Activated CD4-positive, alpha-beta T cell treated with anti-CD3 and anti-CD28 coated beads for 36 hours (primary cell): Measurements from ENCODE around the gene FANCI. TPM values are rescaled to one million over a fixed set of nuclear protein-coding genes. Genes with fewer than 3 reads are reported as not detected.
"Not testable (repeated sequence)": the region's sequence is repeated elsewhere in the genome, so short reads cannot be mapped to it uniquely, and the experiment has no call there.

Experiments used
- ATAC-seq: fragments of 200-7000 bp; cut with Tn5 transposase; one replicate; pipeline ENCODE4 v1.10.0; 2021; ENCODE audit warnings: mild to moderate bottlenecking, moderate library complexity
- CTCF ChIA-PET: fragments of 350-600 bp; sonication (Branson Sonifier 250); formaldehyde crosslinking; loops from one replicate; lab custom pipeline; 2021; ENCODE audit warnings: antibody characterized with exemption; lab: Charles Lee
- POLR2A ChIA-PET: fragments of 350-600 bp; sonication (Branson Sonifier 250); formaldehyde crosslinking; loops from one replicate; lab custom pipeline; 2021; ENCODE audit warnings: antibody characterized with exemption, inconsistent platforms; lab: Charles Lee
- DNase-seq: peaks from one replicate; pipeline ENCODE4 v3.0.0-alpha.2; 2020
- H3K27ac Mint-ChIP-seq: one replicate; pipeline ENCODE4 v1.8.0; 2021; ENCODE audit warnings: mixed read lengths
- H3K27me3 Mint-ChIP-seq: one replicate; pipeline ENCODE4 v1.8.0; 2021; ENCODE audit warnings: mixed read lengths
- H3K36me3 Mint-ChIP-seq: one replicate; pipeline ENCODE4 v1.8.0; 2021; ENCODE audit warnings: low read depth, mixed read lengths
- H3K4me1 Mint-ChIP-seq: one replicate; pipeline ENCODE4 v1.8.0; 2021; ENCODE audit warnings: mixed read lengths
- H3K4me3 Mint-ChIP-seq: one replicate; pipeline ENCODE4 v1.8.0; 2021; ENCODE audit warnings: mild to moderate bottlenecking, moderate library complexity, mixed read lengths
- H3K9me3 Mint-ChIP-seq: one replicate; pipeline ENCODE4 v1.8.0; 2021; ENCODE audit warnings: low read depth, mixed read lengths
- intact Hi-C, 2 experiments: fragments of 100-400 bp; cut with DNase I in 1 of 2; cut with micrococcal nuclease in 1 of 2; formaldehyde crosslinking; loops; one replicate each; pipeline versions ENCODE4 v1.14.2 to v1.15.1; 2022 to 2024; cut with DNase I, micrococcal nuclease
- total RNA-seq, 2 experiments: library from RNA; stranded (reverse); gene quantifications; one replicate each; pipeline ENCODE4 v1.2.3, GENCODE V29; 2021

FANCI gene
- total RNA-seq, 2 experiments from 2014 or later, result 150 to 199 TPM

DNA sequence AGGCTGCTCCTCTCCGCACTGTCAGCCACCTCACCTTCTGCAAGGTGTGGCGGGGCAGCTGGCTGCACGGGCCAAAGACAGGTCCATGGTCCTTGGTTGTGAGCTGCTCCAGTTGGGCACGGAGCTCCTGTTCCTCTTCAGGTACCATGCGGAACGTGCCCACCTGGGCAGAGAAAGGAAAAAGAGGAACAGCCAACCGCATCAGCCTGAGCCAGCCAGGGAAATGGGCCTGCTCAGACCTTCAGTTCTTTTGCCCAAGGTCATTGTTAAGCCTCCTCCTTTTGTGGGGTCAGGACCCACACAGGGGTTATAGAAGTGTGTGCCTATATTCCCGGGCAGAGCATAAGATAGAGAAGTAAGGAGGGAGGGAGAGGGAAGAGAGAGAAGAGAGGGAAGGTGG, 25.2 kb upstream of the FANCI start:
- Mint-ChIP-seq H3K27ac (no peak overlapping the region), H3K4me1 (peaks cover 2% of the 10 kb centered on the region), H3K36me3 (no peaks in the 10 kb centered on the region), H3K27me3 (no peaks in the 10 kb centered on the region), H3K9me3 (no peaks in the 10 kb centered on the region), H3K4me3 (no peak overlapping the region)
- ChIA-PET CTCF (interaction anchor here (0.6 to 1.7 kb wide), 4 partner anchors 12 to 311 kb away, joined by 3 to 4 read pairs (median 4); no protein-coding TSS in a partner anchor), POLR2A (no interaction called here)
- DNase-seq (no peak), ATAC-seq (no peak)
- intact Hi-C loops, result no loop called here

DNA sequence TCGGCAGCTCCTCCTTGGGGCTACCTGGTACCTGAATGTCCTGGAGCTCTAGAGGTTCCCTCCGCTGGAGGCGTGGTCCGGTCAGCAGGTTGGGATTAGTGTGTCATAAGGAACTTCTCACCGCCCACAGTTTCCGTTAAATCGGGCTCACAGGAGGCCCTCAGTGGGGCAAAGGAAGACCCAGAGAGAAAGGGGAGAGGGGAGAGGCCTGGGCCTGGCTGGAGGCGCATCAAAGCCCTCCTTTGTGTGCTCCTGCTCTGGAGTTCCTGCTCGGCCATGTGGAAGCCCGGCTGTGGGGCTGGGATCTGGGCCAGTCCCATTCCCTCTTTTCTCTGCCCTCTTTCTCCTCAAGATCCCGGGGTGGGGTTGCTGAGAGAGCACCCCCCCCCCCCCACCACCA, 22.2 kb upstream of the FANCI start, which contains the start of gene RLBP1:
RLBP1 (minus strand) TSS at position 37 of the 400 bp plus-strand sequence. CDS start 2,604 bp downstream, outside the sequence.
- Mint-ChIP-seq H3K4me1 (no peaks in the 10 kb centered on the region), H3K4me3 (no peak within 1 kb of the TSS), H3K9me3 (no peaks in the 10 kb centered on the region), H3K27ac (no peak within 1 kb of the TSS), H3K27me3 (no peaks in the 10 kb centered on the region), H3K36me3 (no peaks in the 10 kb centered on the region)
- DNase-seq (peak; percentile 15), ATAC-seq (no peak)
- POLR2A ChIA-PET, result no interaction called here
- intact Hi-C loops, result no loop called here
- CTCF ChIA-PET, result no interaction called here

DNA sequence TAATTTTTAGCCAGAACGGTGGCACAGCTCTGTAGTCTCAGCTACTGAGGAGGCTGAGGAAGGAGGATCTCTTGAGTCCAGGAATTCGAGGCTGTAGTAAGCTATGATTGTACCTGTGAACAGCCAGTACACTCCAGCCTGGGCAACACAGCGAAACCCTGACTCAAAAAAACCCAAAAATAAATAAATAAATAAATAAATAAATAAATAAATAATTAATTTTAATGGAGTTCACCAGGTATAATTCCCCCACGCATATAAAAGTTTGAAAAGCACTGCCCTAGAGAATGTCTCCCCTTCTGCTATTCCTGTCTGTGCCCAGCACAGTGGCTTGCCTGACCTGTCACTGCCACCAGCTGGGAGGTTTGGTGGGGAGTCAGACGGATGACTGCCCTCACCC, 18.2 kb upstream of the FANCI start:
- Mint-ChIP-seq H3K4me1 (no peaks in the 10 kb centered on the region), H3K27me3 (no peaks in the 10 kb centered on the region), H3K9me3 (no peaks in the 10 kb centered on the region), H3K36me3 (no peaks in the 10 kb centered on the region), H3K27ac (no peak overlapping the region), H3K4me3 (no peak overlapping the region)
- intact Hi-C loops, result no loop called here
- DNase-seq (no peak), ATAC-seq (no peak)
- ChIA-PET CTCF (interaction anchor here (1.0 kb wide), 1 partner anchor 168 kb away, joined by 4 read pairs; no protein-coding TSS in a partner anchor), POLR2A (no interaction called here)

DNA sequence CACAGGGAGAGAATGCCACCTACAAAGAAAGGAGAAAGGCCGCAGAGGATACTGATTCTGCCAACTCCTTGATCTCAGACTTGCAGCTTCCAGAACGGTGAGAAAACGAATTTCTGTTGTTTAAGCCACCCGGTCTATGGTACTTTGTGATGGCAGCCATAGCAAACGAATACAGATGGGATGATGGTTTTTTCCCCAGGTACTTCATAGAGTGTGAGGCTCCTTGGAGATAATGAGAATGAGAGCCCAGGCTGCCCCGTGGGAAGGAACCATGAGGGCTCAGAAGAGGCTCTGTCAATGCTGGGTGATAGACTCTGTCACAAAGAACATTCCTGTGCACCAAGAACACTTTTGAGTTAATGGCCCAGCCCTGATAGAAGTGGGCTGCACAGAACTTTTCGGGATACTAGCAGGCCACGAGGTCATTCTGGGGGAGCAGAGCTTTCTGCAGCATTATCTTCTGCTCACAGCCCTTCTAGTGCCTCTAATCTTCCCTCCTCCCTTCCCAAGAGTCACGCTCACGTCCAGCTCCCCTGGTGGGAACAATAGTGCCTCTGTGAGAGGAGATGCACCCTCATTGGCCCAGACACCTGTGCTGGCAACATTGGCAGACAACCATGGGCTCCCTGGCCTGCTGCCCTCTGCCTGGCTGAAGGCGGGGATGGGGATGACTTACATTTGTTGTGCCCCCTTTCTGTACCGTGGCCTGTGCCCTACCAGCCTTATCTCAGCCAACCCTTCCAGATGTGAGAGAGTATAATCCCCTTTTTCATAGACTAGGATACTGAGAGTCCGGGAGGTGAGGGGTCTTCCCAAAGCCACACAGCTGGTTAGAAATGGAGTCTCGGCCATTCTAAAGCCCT, 17.2 kb upstream of the FANCI start:
- Mint-ChIP-seq H3K4me1 (no peaks in the 10 kb centered on the region), H3K27ac (no peak overlapping the region), H3K9me3 (no peaks in the 10 kb centered on the region), H3K27me3 (no peaks in the 10 kb centered on the region), H3K36me3 (no peaks in the 10 kb centered on the region), H3K4me3 (no peak overlapping the region)
- CTCF ChIA-PET, result interaction anchor here (1.0 kb wide), 3 partner anchors 19 to 190 kb away, joined by 3 to 5 read pairs (median 4); no protein-coding TSS in a partner anchor
- ATAC-seq, result no peak
- DNase-seq, result no peak
- intact Hi-C loops, result no loop called here
- POLR2A ChIA-PET, result no interaction called here

DNA sequence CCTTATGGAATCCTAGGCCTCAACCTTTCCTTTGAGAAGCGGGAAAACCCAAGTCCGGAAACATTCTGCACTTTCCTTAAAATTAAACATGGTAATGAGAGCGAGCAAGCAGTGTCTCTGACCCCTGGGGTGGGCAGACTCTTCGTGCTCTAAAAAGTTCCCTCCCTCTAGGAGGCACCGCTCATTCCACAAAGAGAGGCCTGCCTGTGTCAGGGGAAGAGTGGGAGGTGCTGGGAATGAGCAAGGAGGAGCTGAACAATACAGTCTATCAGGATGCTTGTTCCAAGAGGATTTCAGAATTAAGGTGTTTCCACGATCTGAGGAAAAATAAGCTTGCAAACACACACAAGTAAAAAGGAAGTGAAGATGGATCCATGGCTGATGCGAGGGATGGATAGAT, 16.4 kb upstream of the FANCI start:
- H3K4me1 Mint-ChIP-seq, result no peaks in the 10 kb centered on the region
- H3K27ac Mint-ChIP-seq, result no peak overlapping the region
- DNase-seq (no peak), ATAC-seq (no peak)
- intact Hi-C loops, result no loop called here
- H3K36me3 Mint-ChIP-seq, result no peaks in the 10 kb centered on the region
- H3K27me3 Mint-ChIP-seq, result peaks cover 2% of the 10 kb centered on the region
- POLR2A ChIA-PET, result no interaction called here
- no peak overlapping the region for H3K4me3 Mint-ChIP-seq
- CTCF ChIA-PET, result interaction anchor here (0.6 to 0.7 kb wide), 2 partner anchors 11 to 104 kb away, joined by 4 to 5 read pairs; no protein-coding TSS in a partner anchor
- no peaks in the 10 kb centered on the region for H3K9me3 Mint-ChIP-seq

DNA sequence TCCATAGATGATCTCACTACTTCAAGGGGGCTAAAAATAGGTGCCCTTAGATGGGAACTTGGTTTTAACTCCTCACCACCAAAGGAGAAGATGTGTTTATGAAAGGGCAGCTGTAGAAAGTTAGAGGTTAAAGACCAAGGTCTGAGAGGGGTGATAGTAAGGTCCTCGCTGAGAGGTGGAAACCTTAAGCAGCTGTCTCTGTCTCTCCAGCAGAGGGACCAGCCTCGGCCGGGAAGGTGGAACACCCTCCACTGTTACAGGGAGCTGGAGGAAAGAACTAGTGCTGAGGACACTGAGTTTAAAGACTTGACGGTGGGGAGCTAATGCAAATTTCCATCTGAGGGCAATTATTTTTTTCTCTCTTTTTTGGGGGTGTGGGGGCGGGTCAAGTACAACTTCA, 13.5 kb upstream of the FANCI start:
- intact Hi-C loops, result no loop called here
- CTCF ChIA-PET, result interaction anchor here (0.8 to 3.7 kb wide), 3 partner anchors 11 to 23 kb away, joined by 3 to 11 read pairs (median 4); no protein-coding TSS in a partner anchor
- Mint-ChIP-seq H3K9me3 (no peaks in the 10 kb centered on the region), H3K27me3 (peaks cover 8% of the 10 kb centered on the region), H3K36me3 (no peaks in the 10 kb centered on the region), H3K4me1 (no peaks in the 10 kb centered on the region), H3K4me3 (no peak overlapping the region), H3K27ac (no peak overlapping the region)
- DNase-seq, result no peak
- ATAC-seq, result no peak
- POLR2A ChIA-PET, result no interaction called here

DNA sequence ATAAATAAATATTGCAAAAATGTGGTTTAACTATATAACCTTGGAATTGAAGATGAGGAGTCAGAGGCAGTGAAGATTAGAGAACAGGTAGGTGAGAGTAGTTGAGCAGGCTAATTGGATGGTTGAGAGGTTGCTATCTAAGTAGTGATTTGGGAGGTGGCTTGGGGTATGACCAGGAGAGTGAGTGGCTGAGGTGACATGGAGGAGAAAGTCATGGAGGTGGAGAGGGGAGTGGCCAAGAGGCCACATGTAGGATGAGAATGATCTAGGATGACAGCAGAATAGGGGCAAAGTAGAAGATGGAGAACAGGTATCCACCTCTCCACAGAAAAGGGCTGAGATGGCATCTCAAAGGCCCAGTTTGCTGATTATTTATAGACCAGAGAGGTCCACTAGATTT, 11.9 kb upstream of the FANCI start:
- no peak for DNase-seq
- intact Hi-C loops, result no loop called here
- H3K36me3 Mint-ChIP-seq, result no peaks in the 10 kb centered on the region
- H3K4me3 Mint-ChIP-seq, result no peak overlapping the region
- H3K27me3 Mint-ChIP-seq, result peaks cover 8% of the 10 kb centered on the region
- ChIA-PET CTCF (interaction anchor here (3.7 kb wide), 1 partner anchor 25 kb away, joined by 11 read pairs; no protein-coding TSS in a partner anchor), POLR2A (no interaction called here)
- no peak for ATAC-seq
- H3K4me1 Mint-ChIP-seq, result no peaks in the 10 kb centered on the region
- H3K27ac Mint-ChIP-seq, result no peak overlapping the region
- no peaks in the 10 kb centered on the region for H3K9me3 Mint-ChIP-seq

DNA sequence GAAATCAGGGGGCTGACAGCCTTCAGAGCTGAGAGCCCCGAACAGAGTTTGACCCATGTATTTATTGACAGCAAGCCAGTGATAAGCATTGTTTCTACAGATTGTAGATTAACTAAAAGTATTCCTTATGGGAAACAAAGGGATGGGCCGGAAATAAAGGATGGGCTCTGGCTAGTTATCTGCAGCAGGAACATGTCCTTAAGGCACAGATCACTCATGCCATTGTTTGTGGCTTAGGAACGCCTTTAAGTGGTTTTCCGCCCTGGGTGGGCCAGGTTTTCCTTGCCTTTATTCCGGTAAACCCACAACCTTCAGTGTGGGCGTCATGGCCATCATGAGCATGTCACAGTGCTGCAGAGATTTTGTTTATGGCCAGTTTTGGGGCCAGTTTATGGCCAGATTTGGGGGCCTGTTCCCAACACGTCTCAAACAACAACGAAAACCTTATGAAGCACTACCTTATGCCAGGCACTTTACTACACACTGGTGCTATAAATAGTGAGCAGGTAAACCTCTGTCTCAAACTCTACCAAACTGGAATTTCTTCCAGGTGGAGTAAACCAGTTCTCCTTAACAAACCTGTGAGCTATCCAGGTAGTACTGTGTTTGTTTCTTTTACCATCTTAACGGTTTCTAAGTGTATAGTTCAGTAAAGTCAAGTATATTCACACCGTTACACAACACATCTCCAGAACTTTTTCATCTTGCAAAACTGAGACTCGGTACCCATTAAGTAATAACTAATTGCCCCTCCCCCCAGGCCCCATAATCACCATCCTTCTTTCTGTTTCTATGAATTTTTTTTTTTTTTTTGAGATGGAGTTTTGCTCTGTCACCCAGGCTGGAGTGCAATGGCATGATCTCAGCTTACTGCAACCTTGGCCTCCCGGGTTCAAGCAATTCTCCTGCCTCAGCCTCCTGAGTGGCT, 3.6 kb upstream of the FANCI start:
- DNase-seq, H3K27ac Mint-ChIP-seq, H3K9me3 Mint-ChIP-seq, POLR2A ChIA-PET, ATAC-seq, H3K4me3 Mint-ChIP-seq, H3K27me3 Mint-ChIP-seq: not testable (repeated sequence)
- H3K4me1 Mint-ChIP-seq, result peaks cover 11% of the 10 kb centered on the region
- peaks cover 14% of the 10 kb centered on the region for H3K36me3 Mint-ChIP-seq
- intact Hi-C loops, result loop anchor here in 1 of 2 experiments (5.0 to 10.0 kb wide), 3 partner anchors 328 to 618 kb away; partner anchors contain the start of genes AEN, MFGE8 and TICRR
- CTCF ChIA-PET, result interaction anchor here (0.8 to 1.5 kb wide), 2 partner anchors 26 to 53 kb away, joined by 3 to 7 read pairs; no protein-coding TSS in a partner anchor

DNA sequence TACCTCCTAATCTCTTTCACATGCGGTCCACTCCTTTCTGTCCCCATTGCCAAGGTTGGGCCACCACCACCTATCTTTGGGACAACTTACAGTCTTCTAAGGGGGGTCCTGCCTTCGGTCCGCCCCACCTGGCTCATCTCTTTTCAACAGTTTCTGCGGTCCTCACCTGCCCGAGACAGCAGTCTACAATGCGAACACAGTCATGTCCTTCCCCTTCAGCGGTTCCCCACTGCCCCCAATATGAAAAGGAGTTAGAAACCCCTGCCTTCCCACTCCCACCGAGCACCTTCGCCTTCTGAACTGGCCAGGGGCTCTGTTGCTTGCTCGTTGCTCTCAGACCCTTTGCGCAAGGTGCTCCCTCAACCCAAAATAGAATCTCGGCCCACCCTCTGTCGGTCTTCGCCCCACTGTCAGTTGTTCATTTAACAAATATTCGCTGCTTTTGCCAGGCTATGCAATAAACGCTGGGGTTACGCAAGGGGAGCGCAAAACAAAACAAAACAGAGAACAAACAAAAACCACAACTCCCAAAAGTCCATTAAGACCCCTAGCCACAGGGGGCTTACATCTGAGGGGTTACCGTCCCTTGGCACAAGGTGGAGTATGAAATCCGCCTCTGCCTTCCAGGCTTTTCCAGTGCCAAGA, 611 bp upstream of the FANCI start:
- CTCF ChIA-PET, result interaction anchor here (0.6 to 2.4 kb wide), 6 partner anchors 36 to 115 kb away, joined by 3 to 10 read pairs (median 5); no protein-coding TSS in a partner anchor
- ATAC-seq, result no peak
- Mint-ChIP-seq H3K9me3 (no peaks in the 10 kb centered on the region), H3K27ac (peak overlapping the region; percentile 93), H3K4me1 (peaks cover 29% of the 10 kb centered on the region), H3K27me3 (no peaks in the 10 kb centered on the region), H3K4me3 (peak overlapping the region; percentile 93), H3K36me3 (peaks cover 37% of the 10 kb centered on the region)
- POLR2A ChIA-PET, result no interaction called here
- intact Hi-C loops, result loop anchor here (1.0 to 10.0 kb wide), 6 partner anchors 36 to 697 kb away; partner anchors contain the start of genes AEN (in 1 of the 2), DET1 (in 1 of the 2), HAPLN3 (in 1 of the 2) and MFGE8 (in 1 of the 2)
- DNase-seq, result no peak

DNA sequence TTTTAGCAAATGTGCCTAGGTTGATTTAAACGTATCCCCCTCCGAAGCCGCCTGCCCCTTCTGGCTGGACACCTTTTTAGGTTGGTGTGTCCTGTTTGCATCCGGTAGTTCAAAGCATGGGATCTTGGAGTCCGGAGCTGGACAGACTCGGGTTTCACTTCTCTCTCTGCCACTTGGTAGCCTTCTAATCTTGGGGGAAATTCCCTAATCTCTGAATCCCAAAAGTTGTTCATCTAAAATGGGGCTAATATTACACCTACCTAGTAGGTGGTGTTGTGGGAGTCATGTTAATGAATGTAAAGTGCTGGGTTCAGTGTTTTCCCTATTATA, 760 bp downstream of the FANCI start:
- ATAC-seq, result no peak
- ChIA-PET CTCF (interaction anchor here (0.6 to 1.8 kb wide), 8 partner anchors 38 to 1252 kb away, joined by 3 to 10 read pairs (median 4); partner anchors contain the start of gene ABHD2), POLR2A (interaction anchor here (1.0 kb wide), 1 partner anchor 47 kb away, joined by 3 read pairs; no protein-coding TSS in a partner anchor)
- H3K4me1 Mint-ChIP-seq, result peaks cover 29% of the 10 kb centered on the region
- H3K27me3 Mint-ChIP-seq, result no peaks in the 10 kb centered on the region
- peaks cover 49% of the 10 kb centered on the region for H3K36me3 Mint-ChIP-seq
- DNase-seq, result no peak
- peak overlapping the region; percentile 93 for H3K4me3 Mint-ChIP-seq
- intact Hi-C loops, result loop anchor here (1.0 to 10.0 kb wide), 8 partner anchors 66 to 622 kb away; partner anchors contain the start of genes POLG (in 2 of the 2), ABHD2 (in 1 of the 2), AEN (in 1 of the 2) and MFGE8 (in 1 of the 2)
- H3K27ac Mint-ChIP-seq, result peak overlapping the region; percentile 93
- H3K9me3 Mint-ChIP-seq, result no peaks in the 10 kb centered on the region
